Frontal cortex (tissue), 4 donors: ENCODE measurements around the gene NOSTRIN. TPM values are rescaled to one million over a fixed set of nuclear protein-coding genes. Genes with fewer than 3 reads are reported as not detected.

Experiments
- DNase-seq, 2 donors: peaks; one replicate each; pipeline ENCODE4 v3.0.0; 2012; ENCODE audit warnings: low spot score in 2 of 2
- FAIRE-seq: peaks from 2 replicates; lab custom pipeline; 2012; peaks lifted over from hg19 to GRCh38; lab: Jason Lieb, UNC
- total RNA-seq: library from RNA; depleted of rRNA; stranded (reverse); fragments of >200 nt; gene quantifications from one replicate; pipeline ENCODE4 v1.2.3, GENCODE V29; 2014
- donor health status: control.
- donor health status: control.
- donor health status: control.

The NOSTRIN gene
- total RNA-seq, 1 donor from 2014 or later = 2.9 TPM

DNA sequence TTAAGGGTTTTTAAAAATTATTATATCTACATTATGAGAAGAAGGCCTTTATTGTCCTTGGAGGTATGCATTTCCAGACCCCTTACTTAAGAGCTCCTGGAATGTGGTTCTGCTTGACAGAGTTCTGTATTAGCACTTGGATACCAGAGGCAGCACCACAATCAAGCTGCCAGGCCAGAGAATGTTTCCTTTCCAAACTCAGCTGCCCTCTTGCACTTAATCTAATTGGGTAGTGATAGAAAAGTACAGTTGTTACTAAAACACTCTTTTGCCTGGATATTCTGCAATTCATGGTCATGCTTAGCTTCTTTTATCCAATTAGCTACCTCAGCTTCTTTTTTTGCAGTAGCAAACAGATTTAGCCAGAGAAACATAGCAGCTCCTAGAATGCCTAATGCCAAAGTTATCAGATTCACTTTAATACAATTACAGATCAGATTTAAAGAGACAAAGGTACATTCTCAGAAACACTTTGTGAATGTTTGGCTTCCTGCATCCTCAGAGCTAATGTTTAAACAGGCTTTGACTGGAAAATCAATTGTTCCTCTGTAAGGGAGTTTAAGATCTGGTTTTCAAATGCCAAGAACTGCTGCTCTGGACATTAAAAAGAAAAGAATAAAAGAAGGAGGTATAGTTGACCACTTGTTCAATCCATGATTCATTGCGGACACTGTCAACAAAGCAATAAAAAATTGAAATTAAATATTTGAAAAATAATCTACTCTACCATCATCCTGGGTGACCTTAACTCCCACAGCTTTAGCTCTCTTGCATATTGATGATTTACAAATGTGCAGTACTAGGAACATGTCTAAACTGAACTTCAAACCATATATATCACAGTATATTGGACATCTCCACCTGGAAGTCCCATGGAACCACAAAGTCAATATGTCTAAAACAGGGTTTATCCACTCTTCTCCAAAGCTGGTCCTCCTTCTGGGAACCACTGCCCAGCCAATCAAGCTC lies 12.8 kb downstream of the NOSTRIN start:
- DNase-seq (no peak), FAIRE-seq (no peak)

DNA sequence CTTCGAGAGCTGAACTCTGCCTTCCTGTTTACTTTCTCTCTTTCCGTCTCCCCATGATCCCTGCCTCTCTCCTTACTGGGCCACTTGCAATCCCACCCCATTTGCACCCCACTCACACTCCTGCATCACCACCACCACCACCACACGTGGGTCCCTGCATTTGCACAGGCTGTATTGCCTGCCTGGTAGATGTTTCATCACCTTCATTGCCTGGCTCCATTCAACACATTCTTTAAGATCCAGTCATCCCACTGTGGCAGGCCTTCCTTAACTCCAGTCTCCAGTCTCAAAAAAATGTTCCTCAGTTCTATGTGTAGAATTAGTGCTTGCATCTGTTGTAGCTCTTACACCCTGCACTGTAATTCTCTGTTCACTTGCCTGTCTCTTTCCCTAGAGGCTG lies 13.9 kb downstream of the NOSTRIN start:
- FAIRE-seq (no peak), DNase-seq (no peak)

DNA sequence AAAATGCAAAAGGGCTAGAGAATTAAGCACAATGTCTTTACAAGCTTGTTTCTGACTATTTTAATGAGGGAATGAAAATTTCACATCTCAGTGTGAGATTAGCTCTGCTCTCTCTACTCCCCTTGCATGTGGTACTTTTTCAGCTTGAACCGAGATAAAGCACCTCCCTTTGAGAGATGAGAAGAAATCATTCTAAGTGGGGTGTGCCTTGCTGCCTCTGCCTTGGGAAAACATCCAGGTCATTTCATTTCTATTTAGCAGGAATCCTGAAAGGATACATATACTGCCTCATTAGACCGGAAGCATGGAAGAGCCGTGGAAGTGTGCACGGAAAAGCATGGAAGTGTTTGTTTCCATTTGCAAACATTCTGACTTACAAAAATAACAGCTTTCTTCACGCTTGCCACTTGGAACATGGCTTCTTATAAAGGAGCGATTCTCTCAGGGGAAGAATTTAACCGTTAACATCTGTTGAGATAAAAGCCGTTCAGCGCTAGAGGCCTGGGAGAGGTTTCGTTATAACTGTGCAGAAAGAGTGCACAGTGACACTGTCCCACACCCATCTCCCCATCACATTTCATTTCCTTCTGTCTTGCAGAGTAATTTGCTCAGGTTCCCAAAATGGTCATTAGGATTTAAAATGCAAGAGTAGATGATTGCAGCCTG lies 16.7 kb downstream of the NOSTRIN start:
- FAIRE-seq = no peak
- DNase-seq = no peak

DNA sequence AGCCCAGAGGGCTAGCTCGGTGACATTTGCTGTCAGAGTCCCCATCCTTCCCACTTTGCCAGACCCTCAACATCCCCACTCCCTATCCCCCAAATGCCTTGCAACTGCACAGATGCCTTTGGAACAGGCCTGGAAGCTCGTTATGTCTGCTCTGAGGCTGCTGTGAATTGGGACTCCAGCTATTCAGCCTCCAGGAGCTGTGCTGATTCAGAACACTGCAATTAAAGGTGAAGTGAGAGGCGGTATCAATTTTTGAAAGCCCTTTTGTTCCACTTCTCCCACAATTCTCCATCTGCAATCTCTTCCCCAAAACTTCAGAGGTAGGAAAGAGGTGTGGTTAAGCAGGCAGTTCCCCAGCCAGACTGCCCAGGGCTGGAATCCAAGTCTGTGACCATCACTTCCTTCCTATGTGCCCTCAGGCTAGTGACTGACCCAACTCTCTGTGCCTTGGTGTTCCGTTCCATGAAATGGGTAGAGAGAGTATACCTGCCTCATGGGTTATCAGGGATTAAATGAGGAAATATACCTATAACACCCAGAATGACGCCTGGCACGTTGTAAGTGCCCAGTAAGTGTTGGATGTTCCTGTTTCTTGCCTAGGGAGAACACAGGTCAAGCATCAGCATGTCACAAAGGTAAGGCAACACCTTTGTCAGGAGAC lies 17.5 kb downstream of the NOSTRIN start:
- FAIRE-seq (no peak), DNase-seq (no peak)

DNA sequence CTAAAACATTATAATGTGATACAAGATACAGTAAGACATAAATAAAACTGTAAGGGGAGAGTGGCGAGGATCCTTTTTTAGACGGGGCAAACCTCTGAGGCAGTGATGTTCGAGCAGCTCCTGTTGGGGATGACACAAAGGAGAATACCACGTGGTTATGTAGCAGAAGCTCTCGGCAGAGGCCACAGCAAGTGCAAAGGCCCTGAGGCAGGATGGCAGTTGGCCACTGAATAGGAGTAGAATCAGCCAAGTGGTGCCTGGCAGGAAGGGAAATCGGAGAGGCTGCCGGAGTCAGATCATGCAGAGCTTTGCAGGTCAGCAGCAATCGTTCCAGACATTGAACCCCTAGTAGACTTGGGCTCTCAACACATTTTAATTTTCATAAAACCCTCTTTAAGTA lies 19.1 kb downstream of the NOSTRIN start:
- FAIRE-seq = no peak
- no peak for DNase-seq

DNA sequence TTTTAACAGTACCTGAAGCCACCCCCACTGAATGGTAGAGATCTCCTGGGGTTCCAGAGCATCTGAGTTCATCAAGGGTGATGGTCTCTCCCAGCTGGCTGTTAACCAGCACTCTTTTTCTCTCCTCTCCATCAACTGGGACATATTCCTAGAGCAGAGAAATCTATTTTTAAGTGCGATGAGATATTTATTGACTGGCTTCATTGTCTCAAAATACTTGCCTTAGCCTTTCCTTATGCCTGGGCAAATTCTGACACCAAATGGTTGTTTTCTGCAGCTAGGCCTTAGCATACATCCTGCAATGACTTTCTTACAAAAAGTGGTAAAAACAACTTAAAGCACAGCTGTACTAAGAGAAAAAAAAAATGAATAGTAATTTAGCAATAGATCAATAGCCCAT lies 19.6 kb downstream of the NOSTRIN start:
- DNase-seq (no peak), FAIRE-seq (no peak)

DNA sequence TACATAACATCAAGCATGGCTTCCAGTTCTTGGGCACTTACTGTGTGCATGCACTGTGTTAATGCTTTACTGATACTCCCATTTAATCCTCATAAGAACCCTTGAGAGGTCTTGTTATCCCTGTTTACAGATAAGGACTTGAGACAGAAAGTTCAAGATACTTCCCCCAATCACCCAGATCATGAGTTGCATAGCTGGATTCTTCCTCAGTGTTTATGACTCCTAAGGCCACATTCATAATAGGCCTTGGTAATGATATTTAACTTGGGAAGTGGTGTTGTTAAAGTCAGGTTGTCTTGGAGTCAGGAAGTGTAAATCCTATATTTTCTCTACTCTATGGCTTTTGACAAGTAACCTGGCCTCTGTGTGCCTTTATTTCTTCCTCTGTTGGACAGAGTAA lies 22.7 kb downstream of the NOSTRIN start:
- DNase-seq (no peak), FAIRE-seq (no peak)

DNA sequence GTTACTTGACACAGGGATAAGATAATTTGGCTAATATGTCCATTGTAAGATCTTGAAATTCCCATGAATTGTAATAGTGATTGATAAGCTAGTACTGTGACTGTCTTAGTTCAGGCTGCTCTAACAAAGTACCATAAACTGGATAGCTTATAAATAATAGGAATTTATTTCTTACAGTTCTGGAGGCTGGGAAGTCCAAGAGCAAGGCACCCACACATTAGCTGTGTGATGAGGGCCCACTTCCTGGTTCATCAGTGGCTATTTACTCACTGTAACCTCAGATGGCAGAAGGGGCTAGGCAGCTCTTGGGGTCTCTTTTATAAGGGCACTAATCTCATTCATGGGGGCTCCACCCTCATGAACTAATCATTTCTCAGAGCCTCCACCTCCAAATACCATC lies 28.5 kb downstream of the NOSTRIN start:
- no peak for FAIRE-seq
- DNase-seq = no peak

DNA sequence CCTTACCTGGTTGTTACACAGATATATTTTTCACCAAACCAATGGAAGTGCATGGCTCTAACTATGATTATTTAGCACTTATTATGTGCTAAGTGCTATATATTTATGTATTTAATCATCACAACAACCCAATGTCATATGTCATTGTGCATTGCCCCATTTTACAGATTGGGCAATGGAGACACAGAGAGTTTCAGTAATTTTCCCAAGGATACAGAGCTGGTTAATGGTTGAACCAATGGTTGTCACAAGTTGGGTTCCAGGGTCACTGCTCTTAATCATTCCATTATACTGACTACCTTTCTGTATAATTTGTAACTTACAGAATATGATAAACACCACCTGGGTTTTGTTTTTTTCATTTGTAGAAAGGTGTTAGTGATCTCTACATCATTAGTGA lies 29.2 kb downstream of the NOSTRIN start:
- DNase-seq = no peak
- FAIRE-seq = no peak

DNA sequence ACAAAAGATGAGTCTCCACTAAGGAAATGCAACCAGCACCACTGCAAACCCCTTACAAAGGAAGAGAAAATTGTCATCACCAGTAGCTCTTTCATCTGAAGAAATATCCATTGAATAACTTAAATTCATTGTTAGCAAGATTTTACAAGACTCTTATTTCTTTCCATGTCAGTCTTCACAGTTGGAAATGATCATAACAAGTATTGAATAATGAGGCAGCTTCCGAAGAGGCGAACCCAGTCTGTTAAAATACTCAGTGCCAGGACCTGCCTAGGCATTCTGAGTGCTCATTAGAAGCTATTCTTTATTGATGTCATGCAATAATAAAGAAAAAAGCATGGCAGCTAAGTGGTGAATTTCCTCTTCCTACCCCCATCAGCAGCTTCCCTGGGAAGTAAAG lies 33.5 kb downstream of the NOSTRIN start:
- DNase-seq (no peak), FAIRE-seq (no peak)

DNA sequence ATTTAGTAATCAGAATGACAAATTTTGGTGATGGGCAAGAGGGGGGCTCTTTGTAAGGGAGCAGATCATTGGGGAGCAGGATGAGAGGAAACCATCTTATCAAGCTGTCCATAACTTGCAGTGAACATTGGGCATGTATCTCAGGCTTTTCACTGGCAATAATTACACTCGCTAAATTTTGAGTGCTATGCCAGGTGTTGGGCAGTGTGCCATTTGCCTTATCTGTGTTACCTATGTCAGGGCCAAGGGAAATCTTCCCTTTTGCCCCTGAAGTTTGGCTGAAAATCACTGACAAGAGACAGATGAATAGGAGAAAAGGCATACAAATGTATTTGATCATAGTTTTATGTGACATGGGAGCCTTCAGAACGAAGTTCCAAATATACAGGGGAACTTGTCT lies 39.0 kb downstream of the NOSTRIN start:
- FAIRE-seq = no peak
- no peak for DNase-seq

DNA sequence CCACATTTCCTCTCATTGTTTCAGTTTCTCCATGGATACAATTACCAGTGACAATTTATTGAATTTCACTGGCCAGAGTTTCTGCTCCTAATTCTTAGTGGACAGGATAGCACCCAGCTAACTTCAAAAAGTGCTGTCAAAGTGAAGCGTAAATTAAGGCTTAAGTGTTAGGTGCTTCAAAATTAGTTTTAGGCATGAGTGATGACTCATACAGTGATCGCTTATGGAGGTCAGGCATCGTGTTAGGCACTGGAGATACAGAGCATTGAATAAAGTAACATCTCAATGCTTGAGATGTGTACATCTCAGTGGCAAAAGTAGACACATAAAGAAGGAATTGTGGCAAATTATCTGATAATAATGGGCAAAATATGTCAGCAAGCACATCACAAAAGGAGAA lies 40.8 kb downstream of the NOSTRIN start:
- no peak for FAIRE-seq

DNA sequence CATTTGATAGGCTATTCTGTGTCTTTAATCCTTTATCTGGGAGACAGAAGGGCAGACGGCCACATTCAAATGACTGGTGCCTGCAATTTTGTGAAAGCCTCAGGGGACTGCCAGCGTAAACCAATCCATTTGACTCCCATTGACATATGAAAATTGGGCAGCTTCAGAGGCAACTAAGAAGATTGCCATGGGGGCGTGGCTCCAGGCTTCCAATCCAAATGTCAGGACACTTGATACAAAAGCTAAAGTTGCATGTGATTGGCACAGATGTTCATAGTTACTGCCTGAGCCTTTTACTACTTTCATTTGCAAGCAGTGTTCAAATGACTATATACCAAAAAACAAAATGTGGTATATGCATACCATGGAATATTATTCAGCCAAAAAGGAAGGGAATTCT lies 45.8 kb downstream of the NOSTRIN start:
- FAIRE-seq (no peak), DNase-seq (no peak)

More for the DNA sequence above, 40.8 kb downstream of the NOSTRIN start:
- no peak for DNase-seq

DNA sequence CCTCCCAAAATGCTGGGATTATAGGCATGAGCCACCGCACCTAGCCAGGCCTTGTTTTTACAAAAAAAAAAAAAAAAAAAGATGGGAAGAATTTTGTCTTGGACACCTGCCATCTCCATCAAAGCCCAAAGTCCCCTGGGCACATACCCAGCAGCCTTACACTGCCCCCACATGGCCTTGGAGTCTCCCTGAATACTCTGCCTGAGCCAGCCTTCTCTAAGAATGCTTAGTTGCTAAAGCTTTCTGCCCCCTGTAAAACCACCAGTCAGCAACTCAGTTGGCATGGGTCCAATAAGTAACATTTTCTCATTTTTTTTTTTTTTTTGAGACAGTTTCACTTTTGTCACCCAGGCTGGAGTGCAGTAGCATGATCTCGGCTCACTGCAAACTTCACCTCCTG lies 47.2 kb downstream of the NOSTRIN start:
- DNase-seq = no peak
- no peak for FAIRE-seq

DNA sequence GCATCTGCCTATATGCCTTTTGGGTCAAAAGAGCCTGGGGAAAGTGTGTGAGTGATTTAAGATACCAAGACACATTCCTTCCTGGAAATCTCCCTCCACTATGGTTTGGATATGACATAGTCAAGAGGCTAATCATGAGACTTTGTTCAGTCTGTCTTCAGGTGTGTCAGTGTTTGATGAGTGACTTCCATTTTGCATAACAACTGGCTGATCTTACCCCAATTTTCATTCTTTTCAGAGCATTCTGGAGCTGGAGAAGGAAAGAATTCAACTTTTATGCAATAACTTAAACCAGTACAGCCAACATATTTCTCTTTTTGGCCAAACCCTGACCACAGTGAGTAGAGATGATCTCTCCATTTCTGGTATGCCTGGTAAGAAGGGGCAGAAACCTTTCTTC lies 48.4 kb downstream of the NOSTRIN start:
- FAIRE-seq = no peak
- no peak for DNase-seq

DNA sequence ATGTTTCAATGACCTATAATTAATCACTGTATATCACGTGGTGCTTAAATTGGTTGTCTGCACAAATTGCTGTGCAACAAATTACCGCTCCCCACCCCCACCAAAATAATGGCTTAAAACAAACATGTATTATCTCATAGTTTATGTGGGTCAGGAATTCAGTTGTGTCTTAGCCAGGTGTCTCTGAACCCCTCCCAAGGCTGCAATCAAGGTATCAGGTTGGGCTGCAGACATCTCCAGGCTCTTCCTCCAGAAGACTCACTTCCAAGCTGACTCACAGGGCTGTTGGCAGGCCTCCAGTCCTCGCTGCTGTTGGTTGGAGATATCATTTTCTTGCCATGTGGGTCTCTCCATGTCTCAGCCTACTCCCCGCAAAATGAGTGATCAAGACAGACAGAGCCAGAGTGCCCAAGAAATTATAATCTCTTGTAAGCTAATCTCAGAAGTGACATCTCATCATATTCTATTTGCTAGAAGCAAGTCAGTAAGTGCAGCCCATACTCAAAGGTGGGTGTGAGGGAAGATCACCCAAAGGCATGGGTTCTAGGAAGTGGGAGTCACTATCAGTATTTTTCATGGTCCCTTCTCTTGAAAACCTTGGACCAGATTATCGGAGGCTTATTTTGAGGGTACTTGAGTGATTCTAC lies 49.4 kb downstream of the NOSTRIN start:
- FAIRE-seq (no peak), DNase-seq (no peak)

DNA sequence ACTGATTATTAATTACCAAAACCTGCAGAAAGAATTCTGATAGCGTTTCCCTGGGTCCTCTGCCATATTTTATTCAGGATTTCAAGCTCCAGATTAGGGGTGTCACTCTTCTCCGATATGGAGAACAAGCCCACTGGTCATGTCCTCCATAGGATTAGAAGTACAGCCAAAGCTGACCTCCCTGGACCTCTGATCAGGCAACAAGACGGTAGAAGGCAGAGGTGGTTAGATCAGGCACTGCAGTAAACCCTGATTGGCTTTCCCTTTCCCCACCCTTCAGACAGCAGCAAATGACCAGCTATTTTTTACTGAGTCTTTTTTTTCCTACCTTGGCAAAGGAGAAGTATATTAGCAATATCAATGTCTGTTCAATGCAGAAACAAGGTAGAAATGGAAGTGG lies 50.0 kb downstream of the NOSTRIN start:
- FAIRE-seq = no peak

DNA sequence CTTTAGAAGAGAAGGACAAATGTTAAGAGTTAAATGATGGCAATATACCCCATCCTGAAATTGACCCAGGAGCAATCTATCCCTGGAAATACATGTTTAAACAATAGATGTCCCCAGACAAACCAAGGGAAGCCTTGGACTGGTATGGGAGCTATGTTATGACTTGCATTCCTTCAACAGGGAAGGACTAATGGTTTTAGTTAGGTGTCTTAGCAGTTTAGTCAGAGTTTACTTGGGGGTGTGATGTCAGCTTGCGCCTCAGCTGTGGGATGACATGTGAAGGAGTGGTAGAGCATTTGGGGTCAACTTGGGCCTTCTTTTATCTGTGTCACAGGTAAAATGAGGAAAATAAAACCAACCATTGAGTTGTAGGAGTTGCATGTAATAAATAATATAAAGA lies 51.0 kb downstream of the NOSTRIN start:
- FAIRE-seq = no peak

More for the DNA sequence above, 50.0 kb downstream of the NOSTRIN start:
- no peak for DNase-seq

DNA sequence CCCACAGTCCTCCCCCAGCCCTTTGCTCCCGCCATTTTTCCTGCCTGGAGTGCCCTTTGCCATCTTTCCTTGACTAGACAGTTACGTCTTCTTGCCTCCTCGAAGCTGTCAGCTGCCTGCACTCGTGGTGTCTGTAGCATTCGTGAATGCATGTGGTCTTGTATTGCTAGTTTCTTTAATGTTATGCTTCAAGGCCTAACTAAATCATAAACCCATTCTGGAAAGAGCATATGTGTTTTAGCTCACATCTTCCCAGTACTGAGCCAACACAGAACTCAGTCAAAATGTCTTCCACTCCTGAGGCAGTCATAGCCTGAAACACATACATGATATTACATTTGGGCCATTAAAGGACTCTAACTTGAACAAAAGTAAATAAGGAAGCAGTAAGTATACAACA lies 52.2 kb downstream of the NOSTRIN start:
- DNase-seq (no peak), FAIRE-seq (no peak)

More for the DNA sequence above, 51.0 kb downstream of the NOSTRIN start:
- no peak for DNase-seq

DNA sequence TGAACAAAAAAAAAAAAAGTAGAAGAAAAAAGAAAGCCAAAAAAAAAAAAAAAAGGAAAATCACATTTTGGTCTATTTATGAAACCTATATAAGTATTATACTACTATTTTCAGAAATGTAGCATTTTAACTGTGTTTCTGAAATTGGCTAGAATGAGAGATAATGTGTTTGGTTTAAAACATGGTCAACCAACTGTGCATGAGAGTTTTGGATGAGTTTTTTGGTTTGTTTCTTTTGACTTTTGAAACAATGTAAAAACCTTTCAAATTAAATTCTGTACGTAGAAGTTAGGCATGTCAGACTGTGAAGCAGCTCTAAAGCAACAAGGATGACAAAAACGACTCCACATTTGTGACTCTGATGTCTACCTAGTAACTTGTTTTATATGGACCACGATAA lies 53.2 kb downstream of the NOSTRIN start:
- FAIRE-seq (no peak), DNase-seq (no peak)
